ENCODE results near the gene FOXN3.

The FOXN3 gene

GRCh38 chr14:89244720-89245119, 172.3 kb downstream of the FOXN3 start:
- DNase-seq (ENCODE audit: low read depth, low spot score): no peak
- H3K27ac ChIP-seq: no peak overlapping the region

- H3K27ac ChIP-seq: no peak overlapping the region
- DNase-seq (ENCODE audit: low read depth, low spot score): no peak
Observed at GRCh38 chr14:89243741-89244140, 173.3 kb downstream of the FOXN3 start.

- DNase-seq (ENCODE audit: low read depth, low spot score): no peak
- H3K27ac ChIP-seq: no peak overlapping the region
Observed at GRCh38 chr14:89243286-89243685, 173.7 kb downstream of the FOXN3 start.

- DNase-seq (ENCODE audit: low read depth, low spot score): no peak
- H3K27ac ChIP-seq: no peak overlapping the region
Observed at GRCh38 chr14:89242652-89243279, 174.3 kb downstream of the FOXN3 start.

GRCh38 chr14:89241934-89242651, 174.9 kb downstream of the FOXN3 start:
- no peak for DNase-seq (ENCODE audit: low read depth, low spot score)
- no peak overlapping the region for H3K27ac ChIP-seq

GRCh38 chr14:89241257-89241656, 175.8 kb downstream of the FOXN3 start:
- DNase-seq (ENCODE audit: low read depth, low spot score): no peak

GRCh38 chr14:89240414-89240813, 176.6 kb downstream of the FOXN3 start:
- no peak for DNase-seq (ENCODE audit: low read depth, low spot score)
- H3K27ac ChIP-seq: no peak overlapping the region

More at GRCh38 chr14:89241257-89241656, 175.8 kb downstream of the FOXN3 start:
- H3K27ac ChIP-seq: no peak overlapping the region

- H3K27ac ChIP-seq: no peak overlapping the region
- no peak for DNase-seq (ENCODE audit: low read depth, low spot score)
Observed at GRCh38 chr14:89239023-89239422, 178.0 kb downstream of the FOXN3 start.

- H3K27ac ChIP-seq: no peak overlapping the region
- no peak for DNase-seq (ENCODE audit: low read depth, low spot score)
Observed at GRCh38 chr14:89237921-89238529, 179.0 kb downstream of the FOXN3 start.

GRCh38 chr14:89236851-89237250, 180.2 kb downstream of the FOXN3 start:
- DNase-seq (ENCODE audit: low read depth, low spot score): no peak

GRCh38 chr14:89233184-89233583, 183.8 kb downstream of the FOXN3 start:
- no peak overlapping the region for H3K27ac ChIP-seq

More at GRCh38 chr14:89236851-89237250, 180.2 kb downstream of the FOXN3 start:
- no peak overlapping the region for H3K27ac ChIP-seq

GRCh38 chr14:89232265-89233070, 184.6 kb downstream of the FOXN3 start:
- no peak for DNase-seq (ENCODE audit: low read depth, low spot score)
- no peak overlapping the region for H3K27ac ChIP-seq

More at GRCh38 chr14:89233184-89233583, 183.8 kb downstream of the FOXN3 start:
- DNase-seq (ENCODE audit: low read depth, low spot score): no peak

GRCh38 chr14:89231426-89232113, 185.5 kb downstream of the FOXN3 start:
- H3K27ac ChIP-seq: no peak overlapping the region
- no peak for DNase-seq (ENCODE audit: low read depth, low spot score)

GRCh38 chr14:89228921-89229639, 188.0 kb downstream of the FOXN3 start:
- no peak for DNase-seq (ENCODE audit: low read depth, low spot score)
- H3K27ac ChIP-seq: no peak overlapping the region

- no peak for DNase-seq (ENCODE audit: low read depth, low spot score)
- H3K27ac ChIP-seq: no peak overlapping the region
Observed at GRCh38 chr14:89227496-89227836, 189.6 kb downstream of the FOXN3 start.

GRCh38 chr14:89226801-89227495, 190.1 kb downstream of the FOXN3 start:
- no peak for DNase-seq (ENCODE audit: low read depth, low spot score)
- no peak overlapping the region for H3K27ac ChIP-seq

GRCh38 chr14:89225607-89226006, 191.4 kb downstream of the FOXN3 start:
- no peak overlapping the region for H3K27ac ChIP-seq
- DNase-seq (ENCODE audit: low read depth, low spot score): no peak

GRCh38 chr14:89221109-89221810, 195.8 kb downstream of the FOXN3 start:
- no peak overlapping the region for H3K27ac ChIP-seq
- DNase-seq (ENCODE audit: low read depth, low spot score): no peak

Measured in epithelial cell of prostate (primary cell).